Measurements from ENCODE around the gene CHCHD3.

- TF ChIP-seq CTCF (IDR thresholded peaks at IDR 0.05 in 2 of 3, conservative IDR thresholded peaks at IDR 0.05 in 1 of 3; ENCODE audit: insufficient read depth in 2 of 3, low read depth in 1 of 3, low read length in 3 of 3) = no peak
- no peak for TF ChIP-seq NR3C1 (CRISPR knock-in tag; IDR thresholded peaks at IDR 0.05)
Measured at GRCh38 chr7:132836746-132837145, 245.1 kb downstream of the CHCHD3 start.

Measured in K562 (cell line).